IPS DF 19.7 (cell line): ENCODE measurements around the gene DSP.

ENCODE experiments used
- DNase-seq: peaks from one replicate; pipeline ENCODE4 v3.0.0-alpha.2; 2013; ENCODE audit warnings: low read depth, low spot score

DSP gene

DNA sequence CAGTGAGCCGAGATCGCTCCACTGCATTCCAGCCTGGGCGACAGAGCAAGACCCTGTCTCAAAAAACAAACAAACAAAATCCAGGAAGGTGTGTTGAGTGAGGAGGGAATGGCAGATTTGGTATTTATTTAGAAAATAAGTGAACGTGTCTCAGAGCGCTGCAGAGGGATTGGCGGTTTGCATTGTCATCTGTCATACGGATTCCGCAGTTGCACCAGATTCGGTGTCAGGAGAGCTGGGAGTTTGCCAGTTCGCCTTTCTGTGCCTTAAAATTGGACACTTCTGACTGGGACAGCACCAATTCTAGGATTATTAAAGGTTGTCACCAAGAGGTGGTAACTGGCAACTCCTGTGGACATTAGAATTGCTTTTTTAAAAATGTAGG lies 49.4 kb downstream of the DSP start:
- no peak for DNase-seq

DNA sequence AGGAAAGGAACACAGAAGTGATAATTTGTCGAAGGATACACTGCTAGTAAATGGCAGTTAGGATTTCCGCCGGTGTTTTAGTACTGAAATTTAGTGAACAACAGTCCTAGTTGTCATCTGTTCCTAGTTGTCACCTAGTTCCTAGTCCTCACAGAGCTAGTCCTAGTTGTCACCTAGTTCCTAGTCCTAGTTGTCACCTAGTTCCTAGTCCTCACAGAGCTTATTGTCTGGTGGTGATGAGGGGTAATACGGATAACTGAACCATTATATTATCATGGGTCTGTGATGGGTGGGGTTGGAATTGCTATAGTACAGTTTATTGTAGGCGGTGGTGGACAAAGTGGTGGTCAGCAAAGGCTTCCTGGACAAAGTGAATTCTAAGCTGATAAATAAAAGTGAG lies 50.3 kb downstream of the DSP start:
- DNase-seq = no peak

DNA sequence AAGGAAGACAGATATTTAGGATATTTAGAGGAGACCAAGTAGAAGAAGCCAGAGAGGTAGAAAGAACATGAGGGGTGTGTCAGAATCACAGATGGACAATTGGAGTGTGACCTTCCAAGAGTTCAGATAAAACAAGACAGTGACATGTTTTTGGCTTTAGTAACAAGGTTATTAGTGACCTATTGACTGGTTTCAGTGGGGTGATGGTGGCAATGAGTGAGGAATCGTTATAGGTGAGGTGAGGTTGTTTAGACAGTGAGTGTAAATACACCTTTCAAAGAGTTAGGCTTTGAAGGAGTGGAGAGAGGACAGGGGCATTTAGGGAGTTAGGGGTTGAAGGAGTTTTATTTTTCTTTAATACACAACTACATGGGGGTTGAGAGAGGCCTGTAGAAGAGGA lies 51.8 kb downstream of the DSP start:
- DNase-seq = no peak

DNA sequence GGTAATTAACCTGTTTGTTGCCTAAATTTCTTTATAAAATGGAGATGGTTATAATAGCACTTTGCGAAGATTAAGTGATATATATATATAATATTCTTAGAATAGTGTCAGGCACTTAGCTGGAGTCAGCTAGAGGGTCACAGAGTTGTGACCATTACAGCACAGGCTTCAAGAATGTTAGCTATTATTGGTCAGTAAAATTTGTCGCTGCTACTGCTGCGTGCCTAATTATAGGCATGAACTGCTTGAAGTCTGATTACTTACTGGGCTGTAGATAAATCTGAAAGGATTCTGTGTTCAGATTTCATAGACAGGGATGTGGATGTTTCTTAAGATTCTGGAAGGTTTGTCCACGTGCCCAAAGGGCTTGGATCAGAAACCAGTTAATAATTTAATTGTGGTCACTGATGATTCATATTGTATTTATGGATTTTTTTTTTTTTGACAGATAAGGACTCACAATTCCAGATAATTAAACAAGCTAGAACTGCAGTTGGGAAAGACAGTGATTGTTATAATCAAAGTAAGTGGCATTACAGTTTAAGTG lies 53.2 kb downstream of the DSP start:
- no peak for DNase-seq

DNA sequence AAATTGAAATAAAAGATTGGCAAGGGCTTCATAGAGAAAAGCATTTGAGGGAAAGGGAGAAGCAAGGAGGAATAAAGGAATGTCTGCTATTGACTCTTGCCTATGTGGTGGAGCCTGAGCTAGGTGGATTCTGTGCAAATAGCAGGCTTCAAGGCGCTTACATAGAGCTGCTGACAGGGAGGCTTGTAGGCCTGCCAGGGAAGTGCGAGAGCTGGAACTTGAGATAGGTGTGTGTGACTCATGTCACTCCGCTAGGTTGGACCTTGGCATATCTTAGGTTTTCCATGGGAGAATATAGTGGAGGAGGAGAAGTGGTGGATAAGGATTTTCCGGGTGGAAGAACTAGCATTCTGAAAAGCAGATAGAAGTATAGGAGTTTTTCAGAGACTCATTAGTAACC lies 62.5 kb downstream of the DSP start:
- DNase-seq = no peak

DNA sequence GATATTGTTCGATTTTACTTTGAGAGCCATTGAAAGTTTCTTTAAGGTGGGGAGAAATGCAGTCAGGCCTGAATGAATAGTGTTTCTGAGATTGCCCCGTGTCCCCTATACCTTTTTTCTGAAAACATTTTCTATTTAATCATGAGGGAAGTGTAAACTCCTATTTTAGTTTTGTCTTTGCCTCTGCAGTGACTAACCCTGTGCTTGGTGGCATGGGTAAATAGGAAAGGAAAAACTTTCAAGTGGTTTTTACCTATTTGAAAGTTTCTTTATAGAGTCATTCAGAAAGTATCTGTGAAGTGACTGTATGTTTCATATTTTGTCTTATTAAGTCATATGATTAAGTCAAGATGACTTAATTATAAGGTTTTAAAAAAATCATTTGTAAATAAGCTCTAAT lies 63.0 kb downstream of the DSP start:
- no peak for DNase-seq

DNA sequence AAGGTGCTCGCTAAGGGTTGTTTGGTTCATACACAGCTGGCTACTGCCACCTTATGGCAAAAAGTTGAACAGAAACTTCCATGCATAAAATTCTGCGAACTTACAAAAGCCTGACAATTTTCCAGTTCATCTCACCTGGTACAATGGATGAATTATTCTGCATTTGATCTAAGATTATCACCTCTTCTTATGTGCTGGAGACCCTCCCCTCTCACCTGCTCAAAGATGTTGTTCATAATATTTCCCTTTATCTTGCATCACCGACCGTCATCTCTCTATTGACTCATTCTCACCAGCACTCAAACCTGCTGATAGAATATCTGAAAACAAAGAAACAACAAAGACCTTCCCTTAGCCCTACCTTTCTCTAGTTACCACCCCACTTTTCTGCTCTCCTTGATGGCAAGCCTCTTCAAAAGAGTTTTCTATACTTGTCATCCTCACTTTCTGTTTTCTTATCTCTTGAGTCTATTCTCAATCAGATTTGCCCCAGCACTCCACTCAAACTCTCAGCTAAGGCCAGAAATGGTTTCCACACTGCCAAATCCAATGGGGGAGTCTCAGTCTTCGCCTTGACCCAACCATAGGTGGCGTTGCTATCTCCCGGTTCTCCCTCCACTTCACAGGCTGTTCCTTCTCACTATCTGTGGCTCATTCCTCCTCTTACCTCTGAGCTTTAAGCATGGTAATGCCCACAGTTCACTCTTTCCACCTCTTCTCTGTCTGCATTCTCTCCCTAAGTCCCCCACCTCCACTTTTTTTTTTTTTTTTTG lies 74.3 kb downstream of the DSP start:
- DNase-seq = no peak

DNA sequence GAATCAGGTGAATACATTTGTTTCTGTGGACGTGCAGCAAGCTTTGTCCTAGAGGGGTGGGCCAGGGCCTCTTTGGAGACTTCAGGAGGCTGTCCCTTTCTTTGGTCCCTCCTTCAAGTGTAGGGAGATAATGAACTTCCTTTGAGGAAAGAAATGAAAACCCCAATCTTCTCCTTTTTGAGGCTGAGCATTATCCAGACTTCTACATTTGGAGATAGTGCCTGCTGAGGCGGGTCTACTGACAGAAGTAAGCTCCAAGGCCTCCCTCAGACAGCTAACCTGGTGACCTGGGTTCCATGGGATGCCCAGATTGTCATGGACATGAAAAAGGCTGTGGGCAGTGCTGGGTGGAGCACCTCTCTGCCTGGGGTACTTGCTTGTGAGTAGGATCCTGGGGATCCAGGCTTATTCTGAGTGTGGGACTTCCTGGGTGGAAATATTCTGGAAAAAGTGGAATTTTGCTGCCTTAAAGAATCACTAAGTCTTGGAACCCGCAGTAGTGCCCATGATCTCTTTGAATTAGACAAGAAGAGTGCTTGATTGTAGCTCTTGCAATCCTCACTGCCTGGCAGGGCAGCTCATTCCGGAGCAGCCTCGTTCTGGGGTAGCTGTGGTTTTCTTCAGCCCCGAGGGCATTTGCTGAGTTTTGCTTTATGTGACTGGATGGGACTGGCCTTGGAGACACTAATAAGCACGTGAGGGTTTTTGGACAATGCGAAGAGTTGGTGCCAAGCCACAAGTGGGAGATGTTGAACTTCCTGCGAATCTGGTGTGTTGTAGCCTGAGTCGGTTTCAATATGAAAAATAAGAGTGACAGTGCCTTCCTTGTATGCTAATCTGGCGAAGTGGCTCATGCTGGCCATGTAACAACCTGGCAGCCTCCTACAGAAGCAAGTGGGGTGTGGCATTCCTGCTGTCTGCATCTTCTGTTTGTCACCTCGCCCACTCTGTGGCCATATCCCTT lies 76.6 kb downstream of the DSP start:
- no peak for DNase-seq

DNA sequence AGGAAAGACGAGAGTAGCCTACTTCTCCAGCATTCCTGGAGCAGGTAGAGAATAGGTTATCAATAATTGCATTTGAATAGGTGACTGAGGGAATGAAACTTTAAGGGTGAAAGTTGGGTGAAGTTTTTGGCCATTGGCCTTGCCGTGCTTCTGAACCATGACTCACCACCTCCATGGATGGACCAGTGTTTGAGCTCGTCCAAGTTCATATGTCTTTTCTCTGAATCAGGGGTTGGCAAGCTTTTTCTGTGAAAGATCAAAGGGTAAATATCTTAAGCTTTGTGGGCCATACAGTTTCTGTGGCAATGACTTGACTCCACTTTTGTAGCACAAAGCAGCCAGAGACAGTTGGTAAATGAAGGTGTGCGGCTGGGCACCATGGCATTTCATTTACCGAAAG lies 80.3 kb downstream of the DSP start:
- DNase-seq = no peak

DNA sequence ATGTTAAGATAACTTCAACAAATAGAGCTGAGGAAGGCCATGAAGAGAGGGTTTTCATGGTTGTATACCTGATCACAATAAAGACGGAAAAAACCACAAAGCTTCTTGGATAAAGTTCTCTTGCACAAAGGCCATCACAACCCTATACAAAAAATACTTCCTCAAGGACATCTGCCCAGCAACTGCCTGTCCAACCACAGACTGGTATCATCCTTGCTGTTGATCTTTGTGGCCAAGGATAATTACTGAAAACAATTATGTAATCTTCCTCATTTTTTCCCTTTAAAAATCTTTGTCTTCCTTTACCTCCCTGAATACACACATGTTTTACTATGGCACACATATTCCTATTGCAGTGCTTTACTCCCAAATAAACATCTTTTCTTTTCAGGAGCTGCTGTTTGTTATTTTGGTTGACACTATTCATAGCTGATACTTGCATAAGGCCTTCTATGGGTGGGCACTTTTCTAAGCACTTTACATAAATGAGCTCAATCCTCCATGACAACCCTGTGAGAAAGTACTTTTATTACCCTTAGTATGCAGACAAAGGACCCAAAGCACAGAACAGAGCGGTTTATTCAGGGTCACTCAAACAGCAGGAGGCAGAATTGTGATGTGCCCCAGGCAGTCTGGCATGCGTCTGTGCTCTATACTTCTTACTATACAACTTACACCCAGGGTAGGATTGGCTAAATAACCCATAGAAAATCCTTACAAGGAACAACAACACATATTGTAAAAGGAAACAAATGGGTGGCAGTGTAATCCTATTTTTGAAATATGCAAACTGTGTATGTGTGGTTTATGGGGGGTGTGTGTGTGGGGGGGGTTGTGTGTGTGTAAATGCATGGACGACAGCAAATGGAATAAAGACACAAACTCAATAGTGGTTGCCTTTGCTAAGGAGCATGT lies 83.6 kb downstream of the DSP start:
- DNase-seq = no peak

DNA sequence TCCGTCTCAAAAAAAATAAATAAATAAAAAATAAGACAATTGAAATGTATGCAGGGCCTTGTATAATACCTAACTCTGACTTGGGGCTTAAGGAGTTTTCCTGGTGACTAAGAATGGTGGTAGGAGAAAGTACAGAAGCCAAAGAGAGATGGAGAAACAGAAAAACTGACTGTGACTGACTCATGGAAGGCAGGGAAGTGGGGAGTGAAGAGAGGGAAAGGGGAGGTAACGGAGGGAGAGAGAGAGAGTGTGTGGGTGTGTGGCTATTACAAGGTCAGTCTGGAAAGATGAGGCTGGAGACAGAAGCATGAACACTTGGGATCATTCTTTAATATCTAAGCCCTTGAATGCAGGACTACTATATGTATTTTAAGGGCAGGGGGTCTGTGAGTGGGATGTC lies 87.0 kb downstream of the DSP start:
- DNase-seq = no peak

DNA sequence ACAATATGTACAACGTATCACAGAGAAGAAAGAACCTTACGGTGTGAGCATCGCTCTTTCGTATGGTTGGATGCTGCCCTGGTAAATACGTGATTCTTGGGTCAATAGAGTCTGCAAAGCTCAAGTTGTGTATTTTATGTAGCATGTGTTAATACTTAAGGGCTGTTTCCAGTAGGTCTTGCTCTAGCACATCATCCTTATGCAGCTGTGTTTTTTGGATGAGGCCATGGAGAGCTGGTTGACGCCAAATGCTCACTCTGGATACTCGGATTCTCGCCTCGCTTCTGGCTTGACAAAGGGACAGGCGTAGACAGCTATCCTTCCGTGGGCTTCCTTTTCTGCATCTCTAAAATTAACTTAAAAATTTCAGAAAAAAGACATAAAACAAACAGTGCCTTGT lies 87.4 kb downstream of the DSP start:
- DNase-seq = no peak

DNA sequence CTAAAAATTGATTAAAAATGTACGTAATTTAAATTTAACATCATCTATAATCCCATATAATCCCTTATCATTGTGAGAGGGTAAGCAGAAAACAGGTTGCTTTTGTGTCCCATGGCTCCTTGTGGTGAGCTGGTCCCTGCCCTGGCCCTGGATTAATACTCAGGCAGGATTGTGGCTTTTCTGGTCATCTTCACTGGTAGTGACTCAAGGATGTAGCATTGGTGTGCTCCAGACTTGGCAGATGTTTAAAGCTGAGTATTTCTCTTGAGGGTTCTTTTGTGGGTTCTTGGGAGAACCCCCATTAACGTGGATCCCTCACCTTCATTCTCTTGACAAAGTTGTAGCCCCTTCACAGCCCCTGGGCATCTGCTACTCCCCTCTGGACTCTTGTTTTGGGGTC lies 87.8 kb downstream of the DSP start:
- DNase-seq = no peak

DNA sequence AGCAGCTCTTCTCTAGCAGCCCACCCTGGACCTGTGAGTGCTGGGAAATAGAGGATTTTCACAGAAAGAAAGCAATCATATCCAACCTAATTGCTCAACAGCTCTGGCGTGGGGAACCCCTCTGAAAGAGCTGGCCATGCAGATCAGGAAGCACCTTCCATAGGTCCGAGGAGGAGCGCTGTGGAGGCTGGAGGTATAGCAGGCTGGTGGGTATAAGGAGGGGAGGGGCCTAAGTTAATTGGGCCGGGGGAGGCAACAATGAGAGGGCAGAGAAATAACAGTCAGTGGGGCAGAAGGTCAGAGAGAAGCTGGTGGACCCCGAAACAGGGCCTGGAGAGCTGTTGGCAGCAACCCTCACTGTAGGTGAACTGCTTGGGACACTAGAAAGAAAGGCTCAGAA lies 89.3 kb downstream of the DSP start:
- no peak for DNase-seq

DNA sequence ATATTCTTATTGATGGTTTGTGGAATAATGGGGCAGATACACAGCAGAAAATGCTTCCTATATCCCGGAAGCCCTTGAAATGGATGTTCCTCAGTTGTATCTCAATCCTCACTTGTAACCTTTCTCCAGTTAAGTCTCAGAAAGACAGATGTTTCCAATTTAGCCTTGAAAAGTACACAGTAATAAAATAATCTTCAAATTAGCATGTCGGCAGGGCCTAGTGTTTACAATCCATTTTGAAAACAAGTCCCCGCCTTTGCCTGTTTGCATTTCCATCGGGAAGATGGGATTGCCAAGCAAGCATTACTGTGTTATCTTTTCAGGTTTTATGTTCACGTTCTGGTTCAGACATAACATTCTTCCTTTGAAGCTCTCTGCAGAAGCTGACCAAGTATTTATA lies 90.0 kb downstream of the DSP start:
- no peak for DNase-seq

DNA sequence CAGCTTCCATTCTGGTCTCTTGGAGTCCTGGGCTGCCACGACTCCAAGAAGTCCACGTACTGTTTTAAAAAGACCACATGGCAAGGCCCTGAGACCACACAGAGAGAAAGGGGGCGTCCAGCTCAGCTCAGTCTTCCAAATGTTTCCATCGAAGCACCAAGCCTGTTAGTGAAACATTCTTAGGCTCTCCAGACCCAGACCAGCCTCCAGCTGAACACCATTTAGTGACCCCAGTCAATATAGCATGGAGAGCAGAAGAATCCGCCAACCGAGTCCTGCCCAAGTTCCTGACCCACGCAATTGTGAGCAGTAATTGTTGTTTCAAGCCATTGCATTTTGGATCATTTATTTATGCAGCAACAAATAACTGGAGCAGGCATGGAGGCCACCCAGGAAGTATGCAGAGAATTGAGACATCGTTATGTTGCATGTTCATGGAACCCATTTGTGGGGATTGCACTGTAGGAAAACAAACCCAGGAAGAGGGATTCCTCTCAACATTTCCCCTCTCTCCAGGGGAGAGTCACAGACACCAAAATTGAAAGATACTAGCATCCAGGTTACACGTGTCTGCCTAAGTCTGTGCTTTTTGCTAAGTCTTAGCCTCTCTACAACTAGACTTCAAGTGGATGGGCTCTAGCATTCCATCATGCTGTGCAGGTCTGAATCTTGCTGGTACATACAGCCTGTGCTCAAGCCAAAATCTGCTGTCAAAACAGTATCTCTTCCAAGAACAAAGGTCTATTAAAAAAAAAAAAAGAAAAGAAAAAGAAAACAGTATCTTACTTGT lies 91.2 kb downstream of the DSP start:
- no peak for DNase-seq

DNA sequence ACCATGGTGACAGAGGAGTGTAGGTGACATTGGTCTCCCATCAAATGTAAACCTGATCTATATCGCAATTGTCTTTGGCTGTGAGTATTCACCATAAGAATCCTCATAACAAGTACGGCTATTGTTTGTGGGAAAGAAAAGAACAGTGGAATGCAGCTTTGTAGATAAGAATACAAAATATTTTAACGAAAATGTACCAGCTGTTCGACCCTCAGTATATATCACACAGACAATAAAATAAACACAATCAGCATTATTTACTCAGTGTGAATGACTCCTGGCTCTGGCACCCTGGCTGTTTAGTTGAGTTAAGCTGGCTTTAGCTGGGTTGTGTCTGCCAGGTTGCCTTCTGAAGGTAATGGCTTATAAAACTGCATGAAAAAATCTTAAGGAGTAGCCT lies 91.9 kb downstream of the DSP start:
- DNase-seq = no peak

DNA sequence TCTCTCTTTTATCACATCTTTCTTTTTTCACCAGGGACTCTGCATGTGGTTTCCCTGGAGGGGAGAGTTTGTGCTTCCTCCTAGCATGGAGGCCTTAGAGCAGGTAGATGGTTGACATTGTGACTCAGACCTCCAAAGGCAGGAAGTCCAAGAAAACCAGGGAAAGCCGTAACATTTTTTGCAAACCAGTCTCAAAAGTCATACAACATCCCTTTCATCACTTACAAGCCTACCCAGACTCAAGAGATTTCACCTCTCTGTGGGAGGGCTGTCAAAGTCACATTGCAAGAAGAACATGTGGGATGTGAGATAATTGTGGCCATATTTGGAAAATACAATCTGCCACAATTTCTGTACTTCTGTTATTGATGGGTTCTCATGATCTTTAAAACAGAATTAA lies 94.7 kb downstream of the DSP start:
- DNase-seq = no peak
